GM12865 (cell line): ENCODE results near the gene GTF3C4.
A peak's percentile ranks its signal among the peaks of the same experiment; 100 is the strongest.

Experiments
- DNase-seq: peaks from one replicate; pipeline ENCODE4 v3.0.0; 2010; ENCODE audit warnings: low read depth
- H3K4me3 ChIP-seq: 2 replicates; pipeline ENCODE4 v1.5.1; 2011; ENCODE audit warnings: mild to moderate bottlenecking, low read depth, low read length, control low read depth
- CTCF ChIP-seq: IDR thresholded peaks from 2 replicates; pipeline ENCODE4 v1.5.1; 2011; ENCODE audit warnings: low read length, control low read depth, low read depth, inconsistent platforms; ENCODE audit not compliant: insufficient read depth; ENCODE audit errors: missing control alignments

GTF3C4 gene

GRCh38 chr9:132638240-132638639 lies 32.0 kb upstream of the GTF3C4 start:
- no peak for TF ChIP-seq CTCF
- H3K4me3 ChIP-seq, result no peak overlapping the region
- DNase-seq, result no peak

- TF ChIP-seq CTCF, result no peak
- no peak overlapping the region for H3K4me3 ChIP-seq
- no peak for DNase-seq
These were observed 30.9 kb upstream of the GTF3C4 start for GRCh38 chr9:132639322-132639721.

- H3K4me3 ChIP-seq, result no peak overlapping the region
- DNase-seq, result no peak
- no peak for TF ChIP-seq CTCF
These were observed 29.0 kb upstream of the GTF3C4 start for GRCh38 chr9:132641216-132641615.

- no peak for TF ChIP-seq CTCF
- H3K4me3 ChIP-seq, result no peak overlapping the region
- DNase-seq, result peak; percentile 18
These were observed 26.0 kb upstream of the GTF3C4 start for GRCh38 chr9:132644251-132644650.

GRCh38 chr9:132645306-132645705 lies 25.0 kb upstream of the GTF3C4 start:
- no peak for DNase-seq
- no peak for TF ChIP-seq CTCF
- H3K4me3 ChIP-seq, result no peak overlapping the region

GRCh38 chr9:132645711-132646110 lies 24.6 kb upstream of the GTF3C4 start:
- no peak for TF ChIP-seq CTCF
- DNase-seq, result no peak
- no peak overlapping the region for H3K4me3 ChIP-seq

GRCh38 chr9:132646726-132647125 lies 23.5 kb upstream of the GTF3C4 start:
- DNase-seq, result no peak
- no peak for TF ChIP-seq CTCF
- H3K4me3 ChIP-seq, result no peak overlapping the region
